KOPT-K1 (cell line): ENCODE measurements around the gene ATXN1.

Experiments
- H3K27ac ChIP-seq: fragments of 200-600 bp; sonication (generic); 2 replicates; pipeline ENCODE4 v1.5.1; 2016; ENCODE audit warnings: antibody characterized with exemption, mild to moderate bottlenecking, low read depth, low read length; ENCODE audit not compliant: poor library complexity, severe bottlenecking
- H3K36me3 ChIP-seq: fragments of 200-600 bp; sonication (generic); 2 replicates; pipeline ENCODE4 v1.5.1; 2017; ENCODE audit warnings: antibody characterized with exemption, mild to moderate bottlenecking, low read length, moderate library complexity; ENCODE audit not compliant: insufficient read depth
- H3K9me3 ChIP-seq: fragments of 200-600 bp; sonication (generic); 2 replicates; pipeline ENCODE4 v1.5.1; 2017; ENCODE audit warnings: antibody characterized with exemption, low read length, mild to moderate bottlenecking; ENCODE audit not compliant: insufficient read depth, poor library complexity, severe bottlenecking

Gene ATXN1

DNA sequence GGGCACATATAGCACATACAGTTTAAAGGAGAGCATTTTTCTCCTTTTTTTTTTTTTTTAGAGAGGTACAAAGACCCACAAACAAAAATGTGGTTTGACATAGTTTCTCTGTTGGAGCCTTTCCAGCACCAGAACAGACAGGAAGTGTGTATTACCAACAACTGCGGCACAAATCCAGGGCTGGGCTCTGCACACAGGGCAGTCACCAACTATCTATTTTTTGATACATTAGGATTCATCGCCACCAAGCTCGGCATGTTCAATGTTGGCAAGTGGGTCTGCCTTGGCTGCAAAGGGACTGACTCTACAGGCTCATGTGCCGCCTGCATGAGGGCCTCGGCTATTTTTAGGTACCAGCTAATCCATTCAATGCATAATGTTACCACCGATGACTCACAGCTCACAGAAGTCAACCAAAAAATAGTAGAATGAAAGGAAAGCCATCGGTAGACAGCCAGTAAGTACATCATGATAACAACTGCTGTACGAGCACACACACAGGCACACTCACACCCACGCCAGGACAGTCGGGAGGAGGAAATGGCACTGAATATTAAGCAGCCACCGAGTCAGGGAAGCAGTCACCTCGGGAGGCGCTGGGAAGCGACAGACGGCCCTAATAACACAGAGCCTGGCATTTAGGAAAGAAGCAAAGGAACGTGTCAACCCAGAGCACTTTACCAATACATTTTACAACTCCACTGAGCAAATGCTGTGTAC is 441.3 kb downstream of the ATXN1 start:
- no peaks in the 10 kb centered on the region for H3K36me3 ChIP-seq
- no peaks in the 10 kb centered on the region for H3K9me3 ChIP-seq
- peak overlapping the region; percentile 59 for H3K27ac ChIP-seq

DNA sequence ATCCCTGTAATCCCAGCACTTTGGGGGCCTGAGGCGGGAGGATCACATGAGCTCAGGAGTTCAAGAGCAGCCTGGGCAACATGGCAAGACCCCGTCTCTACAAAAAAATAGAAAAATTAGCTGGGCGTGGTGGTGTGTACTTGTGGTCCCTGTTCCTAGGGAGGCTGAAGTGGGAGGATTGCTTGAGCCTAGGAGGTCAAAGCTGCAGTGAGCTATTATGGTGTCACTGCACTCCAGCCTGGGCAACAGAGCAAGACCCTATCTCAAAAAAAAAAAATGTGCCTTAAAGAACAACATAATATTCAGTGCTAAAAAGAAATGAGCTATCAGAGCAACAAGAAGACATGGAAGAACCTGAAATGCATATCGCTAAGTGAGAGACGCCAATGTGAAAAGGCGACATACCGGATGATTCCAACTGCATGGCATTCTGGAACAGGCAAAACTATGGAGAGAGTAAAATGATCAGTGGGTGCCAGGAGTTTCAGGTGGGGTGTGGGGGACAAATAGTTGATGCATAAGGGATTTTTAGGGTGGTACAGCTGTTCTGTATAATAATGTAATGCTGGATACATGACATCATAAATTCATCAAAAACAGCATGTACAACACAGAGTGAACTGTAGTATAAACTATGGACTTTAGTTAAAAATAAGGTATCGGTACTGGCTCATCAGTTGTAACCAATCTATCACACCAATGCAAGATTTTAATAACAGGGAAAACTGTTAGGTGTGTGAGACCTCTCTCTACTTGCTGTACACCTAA is 442.1 kb downstream of the ATXN1 start:
- no peaks in the 10 kb centered on the region for H3K36me3 ChIP-seq
- peak overlapping the region; percentile 59 for H3K27ac ChIP-seq
- H3K9me3 ChIP-seq = no peaks in the 10 kb centered on the region

GRCh38 chr6:16318538-16318937 is 442.7 kb downstream of the ATXN1 start:
- Histone ChIP-seq H3K36me3 (no peaks in the 10 kb centered on the region), H3K27ac (no peak overlapping the region), H3K9me3 (no peaks in the 10 kb centered on the region)

GRCh38 chr6:16316741-16317251 is 444.5 kb downstream of the ATXN1 start:
- H3K36me3 ChIP-seq = no peaks in the 10 kb centered on the region
- no peak overlapping the region for H3K27ac ChIP-seq
- no peaks in the 10 kb centered on the region for H3K9me3 ChIP-seq

DNA sequence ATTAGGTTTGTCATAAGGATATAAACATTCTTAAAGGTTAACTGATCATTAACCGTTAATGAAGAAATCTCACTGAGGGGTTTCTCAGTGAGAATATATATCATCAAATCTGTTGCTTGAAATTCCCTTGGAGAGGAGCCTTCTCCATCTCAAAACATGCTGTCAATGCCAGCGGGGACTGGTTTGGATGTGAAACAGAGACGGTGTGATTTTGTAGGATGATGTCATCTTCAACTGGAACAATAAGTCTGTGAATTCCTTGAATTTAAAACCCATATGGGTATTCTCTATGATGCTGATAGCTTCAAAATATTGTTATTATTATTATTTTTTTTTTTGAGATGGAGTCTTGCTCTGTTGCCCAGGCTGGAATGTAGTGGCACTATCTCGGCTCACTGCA is 447.0 kb downstream of the ATXN1 start:
- Histone ChIP-seq H3K27ac (no peak overlapping the region), H3K9me3 (no peaks in the 10 kb centered on the region), H3K36me3 (no peaks in the 10 kb centered on the region)

DNA sequence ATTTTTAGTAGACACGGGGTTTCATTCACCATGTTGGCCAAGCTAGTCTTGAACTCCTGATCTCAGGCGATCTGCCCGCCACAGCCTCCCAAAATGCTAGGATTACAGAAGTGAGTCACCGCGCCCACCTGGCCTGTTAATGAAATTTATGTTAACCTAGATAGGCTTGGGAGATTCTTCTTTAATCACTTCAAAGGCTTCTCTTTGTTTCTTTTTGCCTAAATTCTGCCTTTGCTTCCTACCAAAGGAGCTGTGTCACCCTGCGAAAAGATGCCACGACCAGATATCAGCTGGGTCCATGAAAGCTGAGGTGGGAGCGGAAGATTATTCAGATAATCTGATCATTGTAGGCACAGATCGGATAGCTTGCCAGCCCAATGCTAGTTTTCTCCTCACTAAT is 447.5 kb downstream of the ATXN1 start:
- no peaks in the 10 kb centered on the region for H3K9me3 ChIP-seq
- H3K36me3 ChIP-seq = no peaks in the 10 kb centered on the region
- no peak overlapping the region for H3K27ac ChIP-seq

DNA sequence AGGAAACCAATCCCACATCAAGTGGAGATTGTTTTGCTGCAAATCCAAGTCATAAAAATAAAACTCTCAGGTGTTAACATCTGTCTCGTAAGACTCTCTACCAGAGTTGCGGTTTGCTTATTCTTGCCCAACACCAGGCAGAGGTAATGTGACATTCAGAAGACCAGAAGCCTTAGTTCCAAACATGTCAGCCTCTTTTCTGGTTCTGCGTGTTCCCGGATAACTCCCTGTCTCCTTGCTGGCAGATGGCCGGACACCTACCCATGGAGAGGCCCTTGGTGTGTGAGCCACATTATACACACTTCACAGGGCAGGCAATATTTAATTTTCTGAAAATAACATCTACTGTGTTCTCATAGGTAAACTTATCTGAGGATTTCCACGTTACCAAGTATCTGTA is 449.5 kb downstream of the ATXN1 start:
- no peaks in the 10 kb centered on the region for H3K36me3 ChIP-seq
- H3K9me3 ChIP-seq = no peaks in the 10 kb centered on the region
- no peak overlapping the region for H3K27ac ChIP-seq

- Histone ChIP-seq H3K27ac (no peak overlapping the region), H3K9me3 (no peaks in the 10 kb centered on the region), H3K36me3 (no peaks in the 10 kb centered on the region)
Measured at GRCh38 chr6:16306334-16306733, 454.9 kb downstream of the ATXN1 start.

GRCh38 chr6:16305788-16306187 is 455.5 kb downstream of the ATXN1 start:
- H3K27ac ChIP-seq = no peak overlapping the region
- H3K9me3 ChIP-seq = no peaks in the 10 kb centered on the region
- no peaks in the 10 kb centered on the region for H3K36me3 ChIP-seq

- H3K27ac ChIP-seq = no peak overlapping the region
- H3K36me3 ChIP-seq = no peaks in the 10 kb centered on the region
- H3K9me3 ChIP-seq = no peaks in the 10 kb centered on the region
Measured at GRCh38 chr6:16305246-16305725, 456.0 kb downstream of the ATXN1 start.

DNA sequence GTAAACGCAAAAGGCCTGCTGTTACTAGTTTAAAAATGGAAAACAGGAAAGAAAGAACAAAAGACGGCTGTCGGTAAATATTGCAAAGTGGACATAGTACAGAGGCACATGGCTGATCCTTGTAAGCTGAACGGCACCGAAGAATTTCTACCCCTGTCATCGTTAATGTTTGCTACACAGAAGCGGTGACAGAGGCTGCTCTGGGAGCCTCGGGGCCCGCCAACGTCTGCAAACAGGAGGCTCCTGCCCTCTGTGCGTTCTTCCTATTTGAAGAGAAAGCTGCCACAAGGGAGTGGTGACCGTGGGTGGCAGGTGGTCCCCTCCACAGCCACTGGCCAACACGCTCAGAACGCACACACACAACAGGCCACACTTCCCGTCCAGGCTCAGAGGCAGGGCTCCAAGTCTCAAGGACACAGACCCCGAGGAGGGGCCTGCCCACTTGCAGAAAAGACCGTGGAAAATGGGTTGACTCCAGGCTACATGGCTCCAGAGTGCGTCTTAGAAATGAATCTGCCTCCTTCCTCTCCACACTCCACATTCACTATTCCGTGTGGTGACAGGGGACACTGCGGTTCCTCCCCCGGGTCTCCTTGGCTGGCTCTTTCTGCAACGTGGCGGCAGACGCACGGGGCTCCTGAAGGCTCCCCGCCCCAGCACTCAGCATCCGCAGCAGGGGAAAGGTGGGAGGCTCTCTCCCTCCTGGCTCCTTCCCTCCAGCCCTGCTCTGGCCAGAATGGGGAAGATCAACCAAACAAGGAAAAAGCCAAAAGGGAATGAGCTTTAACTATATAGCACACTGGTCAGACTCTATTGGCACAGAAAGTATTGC is 458.3 kb downstream of the ATXN1 start:
- H3K9me3 ChIP-seq = no peaks in the 10 kb centered on the region
- no peaks in the 10 kb centered on the region for H3K36me3 ChIP-seq

GRCh38 chr6:16301511-16301910 is 459.7 kb downstream of the ATXN1 start:
- no peaks in the 10 kb centered on the region for H3K9me3 ChIP-seq
- H3K27ac ChIP-seq = no peak overlapping the region
- H3K36me3 ChIP-seq = no peaks in the 10 kb centered on the region

More for the DNA sequence above, 458.3 kb downstream of the ATXN1 start:
- H3K27ac ChIP-seq = no peak overlapping the region

GRCh38 chr6:16299861-16300260 is 461.4 kb downstream of the ATXN1 start:
- Histone ChIP-seq H3K36me3 (no peaks in the 10 kb centered on the region), H3K9me3 (no peaks in the 10 kb centered on the region), H3K27ac (no peak overlapping the region)

GRCh38 chr6:16296061-16296670 is 465.1 kb downstream of the ATXN1 start:
- Histone ChIP-seq H3K27ac (no peak overlapping the region), H3K9me3 (no peaks in the 10 kb centered on the region), H3K36me3 (no peaks in the 10 kb centered on the region)
